OCI-LY7 (cell line): ENCODE results near the gene BPTF. TPM values are rescaled to one million over a fixed set of nuclear protein-coding genes. Genes with fewer than 3 reads are reported as not detected.
"Not testable (repeated sequence)": the region's sequence is repeated elsewhere in the genome, so short reads cannot be mapped to it uniquely, and the experiment has no call there.

ENCODE experiments used
- BruUV-seq: library from RNA; stranded (reverse); fragments of 400-500 nt; replicated peaks from 2 replicates; lab custom pipeline; 2021; lab: Mats Ljungman, UMichigan
- CTCF ChIA-PET: fragments of 300-600 bp; sonication (Branson Sonifier 250); formaldehyde crosslinking; loops from one replicate; lab custom pipeline; 2022; ENCODE audit warnings: antibody characterized with exemption; ENCODE audit not compliant: unreplicated experiment; lab: Charles Lee
- POLR2A ChIA-PET: fragments of 300-600 bp; sonication (Branson Sonifier 250); formaldehyde crosslinking; loops from one replicate; lab custom pipeline; 2022; ENCODE audit warnings: antibody characterized with exemption; lab: Charles Lee
- DNase-seq: peaks from one replicate; pipeline ENCODE4 v3.0.0-alpha.2; 2015; ENCODE audit warnings: low spot score
- H2AFZ ChIP-seq: fragments of 200-600 bp; sonication (generic), shearing (Covaris generic); 2 replicates; pipeline ENCODE4 v1.6.1; 2014; ENCODE audit warnings: mild to moderate bottlenecking, antibody characterized with exemption, low read length, moderate library complexity
- H3K27ac ChIP-seq: fragments of 200-600 bp; sonication (generic); 2 replicates; pipeline ENCODE4 v1.5.1; 2014; ENCODE audit warnings: mixed run types, low read depth, mild to moderate bottlenecking, moderate library complexity, low read length, inconsistent platforms; ENCODE audit not compliant: poor library complexity, severe bottlenecking
- H3K36me3 ChIP-seq: fragments of 200-600 bp; sonication (generic); 2 replicates; pipeline ENCODE4 v1.6.1; 2014; ENCODE audit warnings: mild to moderate bottlenecking, antibody characterized with exemption, low read length, moderate library complexity, mixed read lengths; ENCODE audit not compliant: insufficient read depth
- H3K4me1 ChIP-seq: fragments of 200-600 bp; sonication (generic); 2 replicates; pipeline ENCODE4 v1.5.1; 2014; ENCODE audit warnings: mild to moderate bottlenecking, low read length; ENCODE audit not compliant: insufficient read depth, poor library complexity, severe bottlenecking
- H3K4me2 ChIP-seq: fragments of 200-600 bp; sonication (generic); 2 replicates; pipeline ENCODE4 v1.6.1; 2014; ENCODE audit warnings: mild to moderate bottlenecking, low read length
- H3K4me3 ChIP-seq: fragments of 200-600 bp; sonication (generic); 2 replicates; pipeline ENCODE4 v1.5.1; 2014; ENCODE audit warnings: mild to moderate bottlenecking, low read depth, low read length; ENCODE audit not compliant: poor library complexity, severe bottlenecking
- H3K79me2 ChIP-seq: fragments of 200-600 bp; sonication (generic); 2 replicates; pipeline ENCODE4 v1.6.1; 2016; ENCODE audit warnings: low read depth, mild to moderate bottlenecking, low read length, moderate library complexity, mixed read lengths; ENCODE audit not compliant: insufficient read depth
- H3K9me2 ChIP-seq: fragments of 200-600 bp; sonication (generic); 2 replicates; pipeline ENCODE4 v1.6.1; 2016; ENCODE audit warnings: mild to moderate bottlenecking, low read length, mixed read lengths; ENCODE audit not compliant: insufficient read depth
- H3K9me3 ChIP-seq: fragments of 200-600 bp; sonication (generic); 2 replicates; pipeline ENCODE4 v1.6.1; 2014; ENCODE audit warnings: mild to moderate bottlenecking, mixed run types, low read length, mixed read lengths
- H4K20me1 ChIP-seq: fragments of 200-600 bp; sonication (generic); 2 replicates; pipeline ENCODE4 v1.6.1; 2014; ENCODE audit warnings: mild to moderate bottlenecking, antibody characterized with exemption, low read length, moderate library complexity, mixed read lengths; ENCODE audit not compliant: insufficient read depth
- EZH2phosphoT487 ChIP-seq: fragments of 200-600 bp; sonication (generic); IDR thresholded peaks from 2 replicates; pipeline ENCODE4 v1.6.1; 2018; ENCODE audit warnings: low read depth, borderline replicate concordance, mild to moderate bottlenecking, mixed run types, antibody characterized with exemption, low read length, moderate library complexity, mixed read lengths
- intact Hi-C: fragments of 100-400 bp; cut with micrococcal nuclease; formaldehyde crosslinking; loops from one replicate; pipeline ENCODE4 v1.10.0; 2022; ENCODE audit not compliant: unreplicated experiment
- small RNA-seq: library from RNA; depleted of rRNA; stranded (forward); fragments of <200 nt; gene quantifications from one replicate; pipeline ENCODE3, GENCODE V24; 2014
- total RNA-seq, 2 experiments: library from RNA; depleted of rRNA in 1 of 2; stranded (reverse); fragments of >200 nt in 1 of 2; shearing (Covaris generic) in 1 of 2; gene quantifications; 2 replicates each; pipeline ENCODE4 v1.2.3, GENCODE V29; 2014 to 2022
- TF ChIP-seq, protein P1 (sequence below): fragments of 200-600 bp; sonication (generic); conservative IDR thresholded peaks from 2 replicates; pipeline ENCODE4 v1.5.1; 2014; ENCODE audit warnings: mild to moderate bottlenecking, antibody characterized with exemption, low read length, moderate library complexity, mixed read lengths

BPTF gene
- total RNA-seq, 2 experiments from 2014 or later: 104 to 212 TPM

DNA sequence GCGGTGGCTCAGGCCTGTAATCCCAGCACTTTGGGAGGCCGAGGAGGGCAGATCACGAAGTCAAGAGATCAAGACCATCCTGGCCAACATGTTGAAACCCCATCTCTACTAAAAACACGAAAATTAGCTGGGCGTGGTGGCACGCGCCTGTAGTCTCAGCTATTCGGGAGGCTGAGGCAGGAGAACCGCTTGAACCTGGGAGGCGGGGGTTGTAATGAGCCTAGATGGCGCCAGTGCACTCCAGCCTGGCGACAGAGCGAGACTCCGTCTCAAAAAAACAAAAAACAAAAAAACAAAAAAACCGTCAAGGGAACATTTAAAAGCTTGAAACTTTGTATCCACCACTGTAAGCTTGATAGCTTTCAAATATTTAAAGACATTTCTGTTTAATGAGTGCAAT is 197.2 kb downstream of the BPTF start:
- H3K9me2 ChIP-seq, POLR2A ChIA-PET, H3K36me3 ChIP-seq, H4K20me1 ChIP-seq, H3K4me2 ChIP-seq, CTCF ChIA-PET, H2AFZ ChIP-seq, BruUV-seq, H3K27ac ChIP-seq, H3K79me2 ChIP-seq, H3K4me3 ChIP-seq, DNase-seq, H3K9me3 ChIP-seq: not testable (repeated sequence)
- intact Hi-C loops: loop anchor here (5.0 kb wide), 1 partner anchor 65 kb away; no protein-coding TSS in a partner anchor
- H3K4me1 ChIP-seq: peaks cover 12% of the 10 kb centered on the region
- TF ChIP-seq, protein P1, sequence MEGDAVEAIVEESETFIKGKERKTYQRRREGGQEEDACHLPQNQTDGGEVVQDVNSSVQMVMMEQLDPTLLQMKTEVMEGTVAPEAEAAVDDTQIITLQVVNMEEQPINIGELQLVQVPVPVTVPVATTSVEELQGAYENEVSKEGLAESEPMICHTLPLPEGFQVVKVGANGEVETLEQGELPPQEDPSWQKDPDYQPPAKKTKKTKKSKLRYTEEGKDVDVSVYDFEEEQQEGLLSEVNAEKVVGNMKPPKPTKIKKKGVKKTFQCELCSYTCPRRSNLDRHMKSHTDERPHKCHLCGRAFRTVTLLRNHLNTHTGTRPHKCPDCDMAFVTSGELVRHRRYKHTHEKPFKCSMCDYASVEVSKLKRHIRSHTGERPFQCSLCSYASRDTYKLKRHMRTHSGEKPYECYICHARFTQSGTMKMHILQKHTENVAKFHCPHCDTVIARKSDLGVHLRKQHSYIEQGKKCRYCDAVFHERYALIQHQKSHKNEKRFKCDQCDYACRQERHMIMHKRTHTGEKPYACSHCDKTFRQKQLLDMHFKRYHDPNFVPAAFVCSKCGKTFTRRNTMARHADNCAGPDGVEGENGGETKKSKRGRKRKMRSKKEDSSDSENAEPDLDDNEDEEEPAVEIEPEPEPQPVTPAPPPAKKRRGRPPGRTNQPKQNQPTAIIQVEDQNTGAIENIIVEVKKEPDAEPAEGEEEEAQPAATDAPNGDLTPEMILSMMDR: peak; percentile 59

DNA sequence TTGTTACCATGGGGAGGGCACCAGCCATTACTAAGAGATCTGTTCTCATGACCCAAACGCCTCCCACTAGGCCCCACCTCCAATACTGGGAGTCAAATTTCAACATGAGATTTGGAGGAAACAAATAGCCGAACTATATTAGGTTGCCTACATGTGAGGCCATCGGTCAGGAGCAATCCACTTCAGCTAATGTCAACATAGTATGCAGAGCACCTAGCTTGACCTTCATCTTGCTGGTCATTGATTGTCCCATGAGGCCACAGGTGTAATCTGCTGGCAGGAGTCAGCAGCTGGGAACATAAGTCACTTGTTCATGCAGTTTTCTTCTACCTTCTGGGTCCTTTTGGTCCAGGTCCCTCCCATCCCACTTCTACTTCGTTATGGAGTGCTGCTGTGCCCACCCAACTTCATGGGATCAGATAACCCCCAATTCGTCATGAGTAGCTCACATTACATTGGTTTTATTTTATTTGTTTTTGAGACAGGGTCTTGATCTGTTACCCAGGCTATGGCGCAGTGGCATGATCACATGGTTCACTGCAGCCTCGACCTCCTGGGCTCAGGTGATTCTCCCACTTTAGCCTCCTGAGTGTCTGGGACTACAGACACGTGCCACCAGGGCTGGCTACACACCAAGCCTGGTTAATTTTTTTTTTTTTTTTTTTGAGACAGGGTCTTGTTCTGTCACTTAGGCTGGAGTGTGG is 204.4 kb downstream of the BPTF start:
- H3K9me2 ChIP-seq: no peaks in the 10 kb centered on the region
- no peak overlapping the region for H3K4me3 ChIP-seq
- CTCF ChIA-PET: no interaction called here
- POLR2A ChIA-PET: interaction anchor here (0.6 to 2.4 kb wide), 2 partner anchors 9 to 25 kb away, joined by 7 to 10 read pairs; no protein-coding TSS in a partner anchor
- H3K9me3 ChIP-seq: no peaks in the 10 kb centered on the region
- intact Hi-C loops: no loop called here
- H3K36me3 ChIP-seq: no peaks in the 10 kb centered on the region
- TF ChIP-seq EZH2phosphoT487: no peak
- TF ChIP-seq, protein P1: no peak
- no peak overlapping the region for H3K27ac ChIP-seq
- no peak for DNase-seq
- no TSS peak for BruUV-seq
- no peaks in the 10 kb centered on the region for H4K20me1 ChIP-seq
- H3K4me2 ChIP-seq: no peak overlapping the region
- peaks cover 8% of the 10 kb centered on the region for H3K4me1 ChIP-seq
- H2AFZ ChIP-seq: no peak overlapping the region
- peaks cover under 1% of the 10 kb centered on the region; the same call in 1 of the 2 replicates for H3K79me2 ChIP-seq

Small RNA genes lying within 50 kb of the gene (small RNA-seq; reads per million reads assigned to genes)
- not detected for gene RN7SL622P

Other genes with a start within 250 kb of the BPTF start
- 49.4 and 65.5 TPM in 2 replicates for gene NOL11, start 107.6 kb upstream of the BPTF start, total RNA-seq (2014; rRNA removed; shearing (Covaris generic))
- 61.5 and 64.9 TPM in 2 replicates for gene NOL11, start 107.6 kb upstream of the BPTF start, total RNA-seq (2022)
- gene C17orf58, start 171.0 kb downstream of the BPTF start, total RNA-seq (2014; rRNA removed; shearing (Covaris generic)): 17.8 and 19.4 TPM in 2 replicates
- 24.0 and 27.7 TPM in 2 replicates for gene C17orf58, start 171.0 kb downstream of the BPTF start, total RNA-seq (2022)
- 253 and 397 TPM in 2 replicates for gene KPNA2, start 210.2 kb downstream of the BPTF start, total RNA-seq (2014; rRNA removed; shearing (Covaris generic))
- gene KPNA2, start 210.2 kb downstream of the BPTF start, total RNA-seq (2022): 394 and 416 TPM in 2 replicates